SK-N-SH treated with all-trans-retinoic acid at 6 μM for 48 hours (cell line): ENCODE measurements around the gene CNKSR2.

Experiments used
- ATAC-seq: fragments of 200-7000 bp; cut with Tn5 transposase; 3 replicates; pipeline ENCODE4 v1.9.1; 2020; ENCODE audit warnings: mild to moderate bottlenecking, moderate library complexity
- ARNTL ChIP-seq: fragments of 450-650 bp; formaldehyde crosslinking; IDR thresholded peaks from 2 replicates; pipeline ENCODE4 v1.5.0; 2020; ENCODE audit warnings: low read depth, mild to moderate bottlenecking, moderate library complexity, borderline replicate concordance
- CREB5 ChIP-seq: fragments of 250-450 bp; sonication (Bioruptor Pico); IDR thresholded peaks from 2 replicates; pipeline ENCODE4 v1.5.1; 2020; ENCODE audit warnings: low read depth, mild to moderate bottlenecking, moderate library complexity
- CSRNP3 ChIP-seq: fragments of 250-450 bp; sonication (Bioruptor Pico); IDR thresholded peaks from 2 replicates; pipeline ENCODE4 v1.5.1; 2021; ENCODE audit warnings: mild to moderate bottlenecking, moderate library complexity
- GLIS3 ChIP-seq: fragments of 250-450 bp; sonication (Bioruptor Pico); IDR thresholded peaks from 2 replicates; pipeline ENCODE4 v1.5.0; 2020; ENCODE audit warnings: mild to moderate bottlenecking, moderate library complexity
- ISL1 ChIP-seq: fragments of 250-450 bp; sonication (Bioruptor Pico); IDR thresholded peaks from 2 replicates; pipeline ENCODE4 v2.1.2; 2022; ENCODE audit warnings: mild to moderate bottlenecking, moderate library complexity
- PATZ1 ChIP-seq: fragments of 250-450 bp; sonication (Bioruptor Pico); IDR thresholded peaks from 2 replicates; pipeline ENCODE4 v1.8.0; 2020; ENCODE audit warnings: mild to moderate bottlenecking, moderate library complexity, borderline replicate concordance
- POU6F1 ChIP-seq: fragments of 250-450 bp; sonication (Bioruptor Pico); IDR thresholded peaks from 2 replicates; pipeline ENCODE4 v1.8.0; 2021; ENCODE audit warnings: low read depth, mild to moderate bottlenecking, moderate library complexity, borderline replicate concordance
- PPARA ChIP-seq: fragments of 250-450 bp; sonication (Bioruptor Pico); IDR thresholded peaks from 2 replicates; pipeline ENCODE4 v1.5.0; 2020; ENCODE audit warnings: mild to moderate bottlenecking, borderline replicate concordance
- RARB ChIP-seq: fragments of 250-450 bp; sonication (Bioruptor Pico); IDR thresholded peaks from 2 replicates; pipeline ENCODE4 v1.8.0; 2021; ENCODE audit warnings: mild to moderate bottlenecking, moderate library complexity
- SNAI2 ChIP-seq: fragments of 250-450 bp; sonication (Bioruptor Pico); IDR thresholded peaks from 2 replicates; pipeline ENCODE4 v1.5.0; 2020; ENCODE audit warnings: mild to moderate bottlenecking, moderate library complexity
- TCF4 ChIP-seq: fragments of 250-450 bp; sonication (Bioruptor Pico); IDR thresholded peaks from 2 replicates; pipeline ENCODE4 v1.8.0; 2021; ENCODE audit warnings: mild to moderate bottlenecking, moderate library complexity, borderline replicate concordance
- TOX ChIP-seq: fragments of 250-450 bp; sonication (Bioruptor Pico); IDR thresholded peaks from 2 replicates; pipeline ENCODE4 v1.8.0; 2021; ENCODE audit warnings: mild to moderate bottlenecking, moderate library complexity, borderline replicate concordance
- TSHZ2 ChIP-seq: fragments of 250-450 bp; sonication (Bioruptor Pico); IDR thresholded peaks from 2 replicates; pipeline ENCODE4 v1.5.0; 2020; ENCODE audit warnings: mild to moderate bottlenecking, moderate library complexity
- ZC3H10 ChIP-seq: fragments of 250-450 bp; sonication (Bioruptor Pico); IDR thresholded peaks from 2 replicates; pipeline ENCODE4 v1.5.1; 2021; ENCODE audit warnings: mild to moderate bottlenecking, moderate library complexity
- ZFP3 ChIP-seq: fragments of 250-450 bp; sonication (Bioruptor Pico); IDR thresholded peaks from 2 replicates; pipeline ENCODE4 v1.5.0; 2020; ENCODE audit warnings: mild to moderate bottlenecking, moderate library complexity
- ZFP30 ChIP-seq: fragments of 450-650 bp; formaldehyde crosslinking; IDR thresholded peaks from 2 replicates; pipeline ENCODE4 v1.5.0; 2022; ENCODE audit warnings: mild to moderate bottlenecking, moderate library complexity
- ZNF70 ChIP-seq: fragments of 450-650 bp; formaldehyde crosslinking; IDR thresholded peaks from 2 replicates; pipeline ENCODE4 v1.5.0; 2020; ENCODE audit warnings: mild to moderate bottlenecking, moderate library complexity
- ZNF8 ChIP-seq: fragments of 450-650 bp; formaldehyde crosslinking; IDR thresholded peaks from 2 replicates; pipeline ENCODE4 v1.5.0; 2020; ENCODE audit warnings: mild to moderate bottlenecking, moderate library complexity

CNKSR2 gene

GRCh38 chrX:21657318-21658151, 283.3 kb downstream of the CNKSR2 start:
- TF ChIP-seq ISL1 (CRISPR knock-in tag) (no peak), TSHZ2 (CRISPR knock-in tag) (no peak), ZFP30 (CRISPR knock-in tag) (no peak), PATZ1 (CRISPR knock-in tag) (no peak), ZFP3 (CRISPR knock-in tag) (no peak), RARB (CRISPR knock-in tag) (no peak), SNAI2 (CRISPR knock-in tag) (no peak), CREB5 (no peak), GLIS3 (CRISPR knock-in tag) (no peak), PPARA (no peak), CSRNP3 (CRISPR knock-in tag) (no peak), TCF4 (no peak), ARNTL (no peak), ZC3H10 (CRISPR knock-in tag) (no peak), ZNF8 (CRISPR knock-in tag) (no peak)
- ATAC-seq, result no peak

GRCh38 chrX:21658152-21658737, 284.0 kb downstream of the CNKSR2 start, which contains the start of gene KLHL34:
TSS of gene KLHL34 (minus strand) at chrX:21658330. CDS start at chrX:21657788, 542 bp downstream.
- no peak for ATAC-seq
- no peak for TF ChIP-seq RARB (CRISPR knock-in tag)
- TF ChIP-seq CREB5, result no peak
- TF ChIP-seq ZNF70 (CRISPR knock-in tag), result no peak
- no peak for TF ChIP-seq SNAI2 (CRISPR knock-in tag)
- TF ChIP-seq ARNTL, result no peak
- no peak for TF ChIP-seq GLIS3 (CRISPR knock-in tag)
- no peak for TF ChIP-seq ZNF8 (CRISPR knock-in tag)
- no peak for TF ChIP-seq ZC3H10 (CRISPR knock-in tag)
- no peak for TF ChIP-seq CSRNP3 (CRISPR knock-in tag)
- TF ChIP-seq PATZ1 (CRISPR knock-in tag), result no peak
- no peak for TF ChIP-seq POU6F1 (CRISPR knock-in tag)
- no peak for TF ChIP-seq TOX (CRISPR knock-in tag)
